Smooth muscle cell of the umbilical artery (primary cell): ENCODE results near the gene WASHC1. TPM values are rescaled to one million over a fixed set of nuclear protein-coding genes. Genes with fewer than 3 reads are reported as not detected.

Experiments
- total RNA-seq: library from RNA; depleted of rRNA; stranded (reverse); fragments of >200 nt; gene quantifications from 2 replicates; pipeline ENCODE4 v1.2.3, GENCODE V29; 2014

WASHC1 gene, protein sequence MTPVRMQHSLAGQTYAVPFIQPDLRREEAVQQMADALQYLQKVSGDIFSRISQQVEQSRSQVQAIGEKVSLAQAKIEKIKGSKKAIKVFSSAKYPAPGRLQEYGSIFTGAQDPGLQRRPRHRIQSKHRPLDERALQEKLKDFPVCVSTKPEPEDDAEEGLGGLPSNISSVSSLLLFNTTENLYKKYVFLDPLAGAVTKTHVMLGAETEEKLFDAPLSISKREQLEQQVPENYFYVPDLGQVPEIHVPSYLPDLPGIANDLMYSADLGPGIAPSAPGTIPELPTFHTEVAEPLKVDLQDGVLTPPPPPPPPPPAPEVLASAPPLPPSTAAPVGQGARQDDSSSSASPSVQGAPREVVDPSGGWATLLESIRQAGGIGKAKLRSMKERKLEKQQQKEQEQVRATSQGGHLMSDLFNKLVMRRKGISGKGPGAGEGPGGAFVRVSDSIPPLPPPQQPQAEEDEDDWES
- total RNA-seq, result 3.3 and 3.4 TPM in 2 replicates

DNA sequence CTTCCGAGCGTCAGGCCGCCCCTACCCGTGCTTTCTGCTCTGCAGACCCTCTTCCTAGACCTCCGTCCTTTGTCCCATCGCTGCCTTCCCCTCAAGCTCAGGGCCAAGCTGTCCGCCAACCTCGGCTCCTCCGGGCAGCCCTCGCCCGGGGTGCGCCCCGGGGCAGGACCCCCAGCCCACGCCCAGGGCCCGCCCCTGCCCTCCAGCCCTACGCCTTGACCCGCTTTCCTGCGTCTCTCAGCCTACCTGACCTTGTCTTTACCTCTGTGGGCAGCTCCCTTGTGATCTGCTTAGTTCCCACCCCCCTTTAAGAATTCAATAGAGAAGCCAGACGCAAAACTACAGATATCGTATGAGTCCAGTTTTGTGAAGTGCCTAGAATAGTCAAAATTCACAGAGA, at the start of gene WASHC1:
TSS of gene WASHC1 (minus strand) at position 101 of the 400 bp plus-strand sequence. CDS start 4,457 bp downstream, outside the sequence.

Other genes with a start within 250 kb of the WASHC1 start
- under 0.01 and 0.09 TPM in 2 replicates for gene FOXD4, start 89.0 kb upstream of the WASHC1 start, total RNA-seq
- gene ZNG1A, start 149.6 kb upstream of the WASHC1 start, total RNA-seq, result 20.5 and 29.5 TPM in 2 replicates
- gene DOCK8, start 185.4 kb upstream of the WASHC1 start, total RNA-seq, result under 0.01 TPM in 1 of 2 replicates, not detected in the other